Loucy (cell line): Measurements from ENCODE around the gene UBE2QL1.

ENCODE experiments used
- CTCF ChIP-seq: fragments of 200-600 bp; sonication (generic); conservative IDR thresholded peaks from 2 replicates; pipeline ENCODE4 v1.5.1; 2014; ENCODE audit warnings: mild to moderate bottlenecking, antibody characterized with exemption, low read length
- EZH2phosphoT487 ChIP-seq: fragments of 200-600 bp; IDR thresholded peaks from 2 replicates; pipeline ENCODE4 v1.6.1; 2018; ENCODE audit warnings: antibody characterized with exemption, mild to moderate bottlenecking, moderate library complexity, borderline replicate concordance

GRCh38 chr5:6472792-6473191 lies 24.1 kb downstream of the UBE2QL1 start:
- TF ChIP-seq CTCF (no peak), EZH2phosphoT487 (no peak)
